ENCODE measurements around the gene C4B.

The C4B gene

DNA sequence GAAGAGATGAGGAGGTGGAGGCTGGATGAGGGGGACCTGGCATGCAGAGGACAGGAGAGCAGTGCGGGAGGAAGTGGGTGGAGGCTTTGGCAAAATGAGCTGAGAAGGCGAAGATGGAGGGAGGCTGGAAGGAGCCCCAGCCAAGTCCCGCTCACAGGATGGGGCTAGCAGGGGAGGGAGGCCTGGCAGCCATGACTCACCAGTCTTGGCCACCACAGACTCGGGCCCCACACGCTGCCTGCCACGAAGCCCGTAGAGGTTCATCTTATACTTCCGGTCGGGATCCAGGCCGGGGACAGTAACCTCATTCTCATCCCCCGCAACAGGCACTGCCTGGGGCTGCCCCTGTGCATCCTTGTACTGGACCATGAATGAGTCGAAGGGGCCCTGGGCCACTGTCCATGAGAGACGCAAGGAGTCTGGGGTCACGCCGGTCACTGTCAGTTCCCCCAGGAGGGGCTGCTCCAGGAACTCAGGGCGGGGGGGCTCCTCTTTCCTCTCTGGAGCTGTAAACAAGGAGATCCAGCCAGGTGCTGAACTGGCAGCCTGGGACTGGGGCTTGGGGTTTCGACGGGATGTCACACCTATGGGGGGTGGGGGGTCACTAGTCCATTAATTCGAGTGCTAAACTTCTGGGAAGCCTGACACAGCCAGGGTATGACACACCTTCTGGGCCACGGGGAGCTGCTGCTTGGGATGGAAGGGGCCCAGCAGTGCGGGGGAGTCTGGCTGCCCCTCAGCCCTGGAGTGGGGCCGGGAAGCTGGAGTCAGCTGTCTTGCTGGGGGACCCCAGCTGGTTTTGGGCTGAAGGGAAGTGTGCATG lies 66.8 kb downstream of the C4B start:
- peak overlapping the region; percentile 9 for H3K27ac ChIP-seq (ENCODE audit: low read depth, low read length)
- H3K27me3 ChIP-seq (ENCODE audit: control insufficient read depth in 1 of 2, insufficient read depth in 2 of 2, low read length in 2 of 2) = peaks cover 0 to 14% of the 10 kb centered on the region in 2 donors
- H3K36me3 ChIP-seq (ENCODE audit: insufficient read depth, low read length) = peaks cover 22% of the 10 kb centered on the region
- peaks cover 27% of the 10 kb centered on the region for H3K4me1 ChIP-seq (ENCODE audit: insufficient read depth, low read length)
- no peak overlapping the region for H3K4me3 ChIP-seq (ENCODE audit: low read depth in 1 of 2, low read length in 2 of 2)
- H3K9me3 ChIP-seq (ENCODE audit: low read length) = no peaks in the 10 kb centered on the region
- H3K9ac ChIP-seq (ENCODE audit: low read length) = no peak overlapping the region

DNA sequence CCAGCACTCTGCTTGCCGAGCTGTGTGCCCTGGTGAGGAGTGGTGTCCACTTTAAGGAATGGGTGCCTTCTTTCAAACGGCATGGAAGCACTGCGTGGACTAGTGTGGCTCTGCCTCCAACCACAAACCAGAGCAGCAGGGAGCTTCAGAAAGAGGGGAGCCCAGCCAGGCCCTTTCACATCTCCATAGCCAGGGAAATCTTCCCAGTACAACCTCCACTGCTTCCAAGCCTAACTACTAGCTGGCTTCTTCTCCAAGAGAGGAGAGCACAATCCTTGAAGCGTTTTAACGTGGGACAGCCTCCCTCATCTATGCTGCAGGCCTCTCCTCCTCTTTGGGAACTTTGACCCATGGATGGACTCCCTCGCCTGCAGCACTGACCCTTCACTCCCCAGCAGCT lies 67.9 kb downstream of the C4B start:
- H3K27me3 ChIP-seq (ENCODE audit: control insufficient read depth in 1 of 2, insufficient read depth in 2 of 2, low read length in 2 of 2) = peaks cover 0 to 22% of the 10 kb centered on the region in 2 donors
- peaks cover 22% of the 10 kb centered on the region for H3K36me3 ChIP-seq (ENCODE audit: insufficient read depth, low read length)
- no peaks in the 10 kb centered on the region for H3K9me3 ChIP-seq (ENCODE audit: low read length)
- no peak overlapping the region for H3K9ac ChIP-seq (ENCODE audit: low read length)
- H3K27ac ChIP-seq (ENCODE audit: low read depth, low read length) = no peak overlapping the region
- H3K4me3 ChIP-seq (ENCODE audit: low read depth in 1 of 2, low read length in 2 of 2) = no peak overlapping the region
- H3K4me1 ChIP-seq (ENCODE audit: insufficient read depth, low read length) = peaks cover 25% of the 10 kb centered on the region

GRCh38 chr6:32082935-32083334 lies 68.3 kb downstream of the C4B start:
- H3K4me3 ChIP-seq (ENCODE audit: low read depth in 1 of 2, low read length in 2 of 2) = no peak overlapping the region
- peaks cover 22% of the 10 kb centered on the region for H3K36me3 ChIP-seq (ENCODE audit: insufficient read depth, low read length)
- no peak overlapping the region for H3K27ac ChIP-seq (ENCODE audit: low read depth, low read length)
- H3K9me3 ChIP-seq (ENCODE audit: low read length) = no peaks in the 10 kb centered on the region
- no peak overlapping the region for H3K9ac ChIP-seq (ENCODE audit: low read length)
- H3K4me1 ChIP-seq (ENCODE audit: insufficient read depth, low read length) = peaks cover 24% of the 10 kb centered on the region
- H3K27me3 ChIP-seq (ENCODE audit: control insufficient read depth in 1 of 2, insufficient read depth in 2 of 2, low read length in 2 of 2) = peaks cover 0 to 22% of the 10 kb centered on the region in 2 donors

DNA sequence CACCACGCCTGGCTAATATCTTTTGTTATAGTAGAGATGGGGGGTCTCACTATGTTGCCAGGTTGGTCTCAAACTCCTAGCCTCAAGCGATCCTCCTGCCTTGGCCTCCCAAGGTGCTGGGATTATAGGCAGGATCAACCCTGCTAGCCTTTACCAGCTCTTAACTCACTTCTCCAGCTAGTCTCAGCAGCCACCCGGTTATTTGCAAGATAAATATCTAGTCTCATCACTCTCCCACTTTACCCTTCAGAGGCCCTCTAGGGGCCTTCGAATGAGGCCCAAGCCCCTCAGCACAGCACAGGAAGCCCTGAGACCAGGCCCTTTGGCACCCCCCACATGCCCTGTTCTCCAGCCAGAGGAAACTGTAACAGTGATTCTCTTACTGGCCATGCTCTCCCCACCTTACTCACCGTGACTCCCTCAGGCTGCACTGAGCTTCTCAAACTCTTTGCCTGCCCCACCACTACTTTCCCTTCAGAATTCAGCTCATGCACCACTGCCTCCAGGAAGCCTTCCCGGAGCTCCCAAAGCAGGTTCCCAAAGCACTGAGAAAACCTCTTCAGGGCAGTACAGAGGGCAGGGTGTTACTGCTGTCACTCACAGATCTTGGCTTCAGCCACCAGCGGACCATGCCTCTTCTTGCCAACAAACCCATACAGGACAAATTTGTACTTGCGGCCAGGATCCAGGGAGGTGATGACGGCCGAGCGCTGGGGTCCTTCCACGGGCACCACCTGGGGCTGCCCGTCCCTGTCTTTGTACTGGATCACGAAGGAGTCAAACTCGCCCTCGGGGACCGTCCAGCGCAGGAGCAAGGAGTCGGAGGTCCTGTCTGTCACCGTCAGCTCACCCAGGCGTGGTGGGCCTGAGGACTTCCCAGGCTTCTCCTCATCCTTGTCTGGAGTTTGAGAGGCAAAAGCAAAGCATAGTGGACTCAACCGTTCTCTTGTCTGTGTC lies 69.5 kb downstream of the C4B start:
- no peak overlapping the region for H3K27ac ChIP-seq (ENCODE audit: low read depth, low read length)

DNA sequence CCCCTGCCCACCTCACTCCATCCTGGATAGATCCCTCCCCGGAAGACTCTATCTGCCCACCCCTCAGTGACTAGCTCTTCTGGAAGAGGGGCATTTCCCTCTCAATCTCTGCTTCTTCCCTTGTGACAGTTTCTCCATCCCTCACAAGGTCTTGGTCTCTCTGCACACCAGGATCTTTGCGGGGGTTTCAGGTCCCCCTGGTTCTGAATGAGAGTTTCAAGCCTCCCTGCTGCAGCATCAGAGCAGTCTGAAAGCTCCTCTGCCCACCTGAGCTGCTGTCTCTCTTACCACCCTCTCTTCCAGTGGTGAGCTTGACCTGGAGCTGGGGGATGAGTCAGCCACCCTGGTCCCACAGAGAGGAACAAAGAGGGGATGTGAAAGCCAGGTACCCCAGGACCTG lies 70.2 kb downstream of the C4B start:
- peaks cover 24% of the 10 kb centered on the region for H3K4me1 ChIP-seq (ENCODE audit: insufficient read depth, low read length)
- H3K9ac ChIP-seq (ENCODE audit: low read length) = no peak overlapping the region
- H3K36me3 ChIP-seq (ENCODE audit: insufficient read depth, low read length) = peaks cover 16% of the 10 kb centered on the region
- no peak overlapping the region for H3K4me3 ChIP-seq (ENCODE audit: low read depth in 1 of 2, low read length in 2 of 2)
- H3K27ac ChIP-seq (ENCODE audit: low read depth, low read length) = no peak overlapping the region
- H3K27me3 ChIP-seq (ENCODE audit: control insufficient read depth in 1 of 2, insufficient read depth in 2 of 2, low read length in 2 of 2) = peaks cover 0 to 22% of the 10 kb centered on the region in 2 donors
- H3K9me3 ChIP-seq (ENCODE audit: low read length) = no peaks in the 10 kb centered on the region

More for the DNA sequence above, 69.5 kb downstream of the C4B start:
- Histone ChIP-seq H3K9ac (ENCODE audit: low read length) (no peak overlapping the region), H3K27me3 (ENCODE audit: control insufficient read depth in 1 of 2, insufficient read depth in 2 of 2, low read length in 2 of 2) (peaks cover 0 to 22% of the 10 kb centered on the region in 2 donors), H3K4me1 (ENCODE audit: insufficient read depth, low read length) (peaks cover 24% of the 10 kb centered on the region), H3K36me3 (ENCODE audit: insufficient read depth, low read length) (peaks cover 22% of the 10 kb centered on the region), H3K9me3 (ENCODE audit: low read length) (no peaks in the 10 kb centered on the region), H3K4me3 (ENCODE audit: low read depth in 1 of 2, low read length in 2 of 2) (no peak overlapping the region)

Measured in muscle layer of colon (tissue), 2 donors.